ENCODE results near the gene RHOH.

- TF ChIP-seq PRDM15 (CRISPR knock-in tag; IDR thresholded peaks at IDR 0.05) (no peak), CTCF (IDR thresholded peaks at IDR 0.05 in 2 of 3, conservative IDR thresholded peaks at IDR 0.05 in 1 of 3; ENCODE audit: control insufficient read depth in 2 of 3, extremely low read depth in 1 of 3, insufficient read depth in 1 of 3, low read depth in 3 of 3, low read length in 3 of 3) (no peak), ATF2 (IDR thresholded peaks at IDR 0.05; ENCODE audit: low read length) (no peak), POLR2A (IDR thresholded peaks at IDR 0.05; ENCODE audit: low read depth, low read length) (no peak), EP300 (IDR thresholded peaks at IDR 0.05; ENCODE audit: borderline replicate concordance in 1 of 2, control insufficient read depth in 1 of 2, low read depth in 2 of 2, low read length in 2 of 2) (no peak), NR2C2 (IDR thresholded peaks at IDR 0.05; ENCODE audit: borderline replicate concordance, control insufficient read depth, insufficient read length, low read depth) (no peak), FOXK2 (IDR thresholded peaks at IDR 0.05) (no peak), EZH2 (IDR thresholded peaks at IDR 0.05; ENCODE audit: borderline replicate concordance, control insufficient read depth, low read depth, low read length) (no peak), USF2 (IDR thresholded peaks at IDR 0.05; ENCODE audit: borderline replicate concordance, low read depth, low read length) (no peak)
Measured at GRCh38 chr4:40224432-40224831, 27.6 kb downstream of the RHOH start.

Data from GM12878 (cell line).